Effector memory CD4-positive, alpha-beta T cell (primary cell): Measurements from ENCODE around the gene SNAPC2.
"Not testable (repeated sequence)": the region's sequence is repeated elsewhere in the genome, so short reads cannot be mapped to it uniquely, and the experiment has no call there.

Experiments used
- DNase-seq, 3 donors: peaks; one replicate each; pipeline ENCODE4 v3.0.0-alpha.2; 2020
- H3K27ac ChIP-seq: 2 replicates; pipeline ENCODE4 v1.7.0; 2013; ENCODE audit warnings: mild to moderate bottlenecking, low read length, moderate library complexity; ENCODE audit not compliant: insufficient read depth, poor library complexity, severe bottlenecking
- H3K27me3 ChIP-seq: replicated peaks from 2 replicates; pipeline ENCODE4 v1.7.0; 2013; ENCODE audit warnings: mild to moderate bottlenecking, low read length; ENCODE audit not compliant: insufficient read depth, control insufficient read depth, poor library complexity, severe bottlenecking
- H3K36me3 ChIP-seq: 2 replicates; pipeline ENCODE4 v1.7.0; 2013; ENCODE audit warnings: mild to moderate bottlenecking, low read length, moderate library complexity; ENCODE audit not compliant: control insufficient read depth, insufficient read depth
- H3K4me1 ChIP-seq: 2 replicates; pipeline ENCODE4 v1.7.0; 2013; ENCODE audit warnings: low read length, mild to moderate bottlenecking; ENCODE audit not compliant: control insufficient read depth, insufficient read depth, poor library complexity, severe bottlenecking
- H3K4me3 ChIP-seq: 2 replicates; pipeline ENCODE4 v1.7.0; 2013; ENCODE audit warnings: low read length, low read depth, mild to moderate bottlenecking; ENCODE audit not compliant: insufficient read depth, poor library complexity, severe bottlenecking
- H3K9me3 ChIP-seq: 2 replicates; pipeline ENCODE4 v1.7.0; 2013; ENCODE audit warnings: mild to moderate bottlenecking, low read length, moderate library complexity; ENCODE audit not compliant: control insufficient read depth

SNAPC2 gene

DNA sequence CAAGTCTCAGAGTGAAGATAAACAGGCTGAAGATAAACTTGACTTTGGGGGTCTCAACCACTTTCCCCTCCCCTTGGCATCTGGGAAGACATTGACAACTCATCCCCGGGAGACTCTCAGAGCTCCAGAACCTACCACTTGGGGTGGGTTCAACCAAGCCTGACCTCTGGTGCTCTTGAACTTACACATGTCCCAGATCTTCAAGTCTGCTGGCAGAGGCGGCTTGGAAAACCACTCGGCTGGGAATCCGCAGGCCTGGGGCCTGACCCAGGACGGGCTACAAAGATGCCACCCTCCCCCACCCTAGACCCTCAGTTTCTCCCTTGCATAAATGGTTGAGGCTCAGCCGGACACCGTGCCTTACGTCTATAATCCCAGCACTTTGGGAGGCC lies 31.3 kb upstream of the SNAPC2 start:
- no peaks in the 10 kb centered on the region for H3K36me3 ChIP-seq
- no peak overlapping the region for H3K27ac ChIP-seq
- H3K4me1 ChIP-seq, result peaks cover 6% of the 10 kb centered on the region
- H3K27me3 ChIP-seq, result peaks cover 8% of the 10 kb centered on the region
- H3K4me3 ChIP-seq, result no peak overlapping the region
- H3K9me3 ChIP-seq, result no peaks in the 10 kb centered on the region
- DNase-seq, result no peak

DNA sequence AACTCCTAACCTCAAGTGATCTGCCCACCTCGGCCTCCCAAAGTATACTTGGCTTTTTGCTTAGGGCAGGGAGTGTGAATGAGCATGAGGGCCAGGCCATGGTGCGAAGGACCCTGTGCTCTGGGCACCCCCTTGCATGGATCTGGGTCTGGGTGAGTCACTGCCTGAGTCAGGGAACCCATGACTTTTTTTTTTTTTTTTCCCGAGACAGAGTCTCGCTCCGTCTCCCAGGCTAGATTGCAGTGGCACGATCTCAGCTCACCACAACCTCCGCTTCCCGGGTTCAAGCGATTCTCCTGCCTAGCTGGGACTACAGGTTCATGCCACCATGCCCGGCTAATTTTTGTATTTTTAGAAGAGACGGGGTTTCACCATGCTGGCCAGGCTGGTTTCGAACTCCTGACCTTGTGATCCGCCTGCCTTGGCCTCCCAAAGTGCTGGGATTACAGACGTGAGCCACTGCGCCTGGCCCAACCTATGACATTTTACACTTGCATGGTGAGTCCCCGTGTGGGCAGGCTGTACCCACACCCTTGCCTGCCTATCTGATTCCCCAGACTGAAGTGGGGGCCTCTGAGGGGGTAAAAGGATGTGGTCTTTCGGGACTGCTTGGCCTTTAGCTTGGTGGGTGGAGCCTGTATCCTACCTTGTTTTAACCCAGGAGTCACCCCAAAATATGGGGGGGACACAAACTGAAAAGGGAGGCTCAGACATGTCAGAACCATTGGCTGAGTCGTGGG lies 26.6 kb upstream of the SNAPC2 start:
- not testable (repeated sequence) for H3K9me3 ChIP-seq, H3K27me3 ChIP-seq, H3K36me3 ChIP-seq, DNase-seq, H3K27ac ChIP-seq, H3K4me1 ChIP-seq, H3K4me3 ChIP-seq

GRCh38 chr19:7894612-7895309 lies 25.4 kb upstream of the SNAPC2 start:
- Histone ChIP-seq H3K27ac (no peak overlapping the region), H3K27me3 (no peaks in the 10 kb centered on the region), H3K36me3 (no peaks in the 10 kb centered on the region), H3K4me1 (no peaks in the 10 kb centered on the region), H3K9me3 (no peaks in the 10 kb centered on the region), H3K4me3 (no peak overlapping the region)
- DNase-seq, result no peak

DNA sequence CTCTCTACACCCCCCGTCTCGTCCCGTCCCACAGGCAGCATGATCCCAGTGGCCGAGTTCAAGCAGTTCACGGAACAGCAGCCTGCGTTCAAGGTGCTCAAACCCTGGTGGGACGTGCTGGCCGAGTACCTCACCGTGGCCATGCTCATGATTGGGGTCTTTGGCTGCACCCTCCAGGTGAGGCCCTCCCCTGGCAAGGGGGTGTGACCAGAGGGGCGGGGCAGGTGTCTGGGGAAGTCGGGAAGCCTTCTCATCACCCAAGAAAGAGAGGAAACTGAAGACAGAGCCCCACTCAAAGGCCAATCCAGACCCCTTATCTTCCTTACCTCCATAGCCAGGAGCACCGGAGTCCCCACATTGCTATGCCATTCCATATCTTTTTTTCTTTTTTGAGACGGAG lies 24.6 kb upstream of the SNAPC2 start:
- H3K4me3 ChIP-seq, result no peak overlapping the region

DNA sequence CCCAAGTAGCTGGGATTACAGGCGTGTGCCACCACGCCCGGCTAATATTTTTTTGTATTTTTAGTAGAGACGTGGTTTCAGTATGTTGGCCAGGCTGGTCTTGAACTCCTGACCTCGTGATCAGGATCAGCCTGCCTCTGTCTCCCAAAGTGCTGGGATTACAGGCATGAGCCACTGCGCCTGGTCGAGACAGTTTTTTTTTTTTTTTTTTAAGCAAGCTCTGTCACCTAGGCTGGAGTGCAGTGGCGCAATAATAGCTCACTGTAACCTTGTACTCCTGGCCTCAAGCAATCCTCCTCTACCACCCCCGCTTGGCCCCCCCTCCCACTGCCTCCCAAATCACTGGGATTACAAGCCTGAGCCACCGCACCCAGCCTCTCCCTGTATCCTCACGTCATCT lies 22.8 kb upstream of the SNAPC2 start:
- Histone ChIP-seq H3K36me3 (no peaks in the 10 kb centered on the region), H3K4me3 (no peak overlapping the region), H3K27me3 (no peaks in the 10 kb centered on the region), H3K27ac (no peak overlapping the region), H3K9me3 (no peaks in the 10 kb centered on the region), H3K4me1 (no peaks in the 10 kb centered on the region)
- no peak for DNase-seq

More for the DNA sequence above, 24.6 kb upstream of the SNAPC2 start:
- Histone ChIP-seq H3K9me3 (no peaks in the 10 kb centered on the region), H3K4me1 (no peaks in the 10 kb centered on the region), H3K36me3 (no peaks in the 10 kb centered on the region), H3K27me3 (no peaks in the 10 kb centered on the region), H3K27ac (no peak overlapping the region)
- DNase-seq, result no peak

GRCh38 chr19:7898967-7899366 lies 21.2 kb upstream of the SNAPC2 start:
- H3K36me3 ChIP-seq, result no peaks in the 10 kb centered on the region
- H3K4me3 ChIP-seq, result no peak overlapping the region
- no peak for DNase-seq
- peaks cover 9% of the 10 kb centered on the region for H3K4me1 ChIP-seq
- no peak overlapping the region for H3K27ac ChIP-seq
- H3K9me3 ChIP-seq, result no peaks in the 10 kb centered on the region
- H3K27me3 ChIP-seq, result no peaks in the 10 kb centered on the region

DNA sequence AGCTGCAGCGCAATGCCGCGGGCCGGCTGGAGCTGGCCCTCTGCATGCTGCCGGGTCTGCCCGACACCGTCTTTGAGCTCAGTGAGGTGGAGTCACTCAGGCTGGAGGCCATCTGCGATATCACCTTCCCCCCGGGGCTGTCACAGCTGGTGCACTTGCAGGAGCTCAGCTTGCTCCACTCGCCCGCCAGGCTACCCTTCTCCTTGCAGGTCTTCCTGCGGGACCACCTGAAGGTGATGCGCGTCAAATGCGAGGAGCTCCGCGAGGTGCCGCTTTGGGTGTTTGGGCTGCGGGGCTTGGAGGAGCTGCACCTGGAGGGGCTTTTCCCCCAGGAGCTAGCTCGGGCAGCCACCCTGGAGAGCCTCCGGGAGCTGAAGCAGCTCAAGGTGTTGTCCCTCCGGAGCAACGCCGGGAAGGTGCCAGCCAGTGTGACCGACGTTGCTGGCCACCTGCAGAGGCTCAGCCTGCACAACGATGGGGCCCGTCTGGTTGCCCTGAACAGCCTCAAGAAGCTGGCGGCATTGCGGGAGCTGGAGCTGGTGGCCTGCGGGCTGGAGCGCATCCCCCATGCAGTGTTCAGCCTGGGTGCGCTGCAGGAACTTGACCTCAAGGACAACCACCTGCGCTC lies 20.3 kb upstream of the SNAPC2 start:
- H3K36me3 ChIP-seq, result no peaks in the 10 kb centered on the region
- DNase-seq, result no peak
- H3K9me3 ChIP-seq, result no peaks in the 10 kb centered on the region
- no peaks in the 10 kb centered on the region for H3K27me3 ChIP-seq
- no peak overlapping the region for H3K4me3 ChIP-seq
- peaks cover 16% of the 10 kb centered on the region for H3K4me1 ChIP-seq
- H3K27ac ChIP-seq, result no peak overlapping the region

DNA sequence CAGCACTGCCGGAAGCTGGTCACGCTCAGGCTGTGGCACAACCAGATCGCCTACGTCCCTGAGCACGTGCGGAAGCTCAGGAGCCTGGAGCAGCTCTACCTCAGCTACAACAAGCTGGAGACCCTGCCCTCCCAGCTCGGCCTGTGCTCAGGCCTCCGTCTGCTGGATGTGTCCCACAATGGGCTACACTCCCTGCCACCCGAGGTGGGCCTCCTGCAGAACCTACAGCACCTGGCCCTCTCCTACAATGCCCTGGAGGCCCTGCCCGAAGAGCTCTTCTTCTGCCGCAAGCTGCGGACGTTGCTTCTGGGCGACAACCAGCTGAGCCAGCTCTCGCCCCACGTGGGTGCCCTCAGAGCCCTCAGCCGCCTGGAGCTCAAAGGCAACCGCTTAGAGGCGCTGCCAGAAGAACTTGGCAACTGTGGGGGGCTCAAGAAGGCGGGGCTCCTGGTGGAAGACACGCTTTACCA lies 19.7 kb upstream of the SNAPC2 start:
- Histone ChIP-seq H3K4me1 (peaks cover 21% of the 10 kb centered on the region), H3K27ac (no peak overlapping the region), H3K4me3 (no peak overlapping the region), H3K36me3 (peaks cover under 1% of the 10 kb centered on the region), H3K27me3 (no peaks in the 10 kb centered on the region), H3K9me3 (no peaks in the 10 kb centered on the region)
- no peak for DNase-seq

DNA sequence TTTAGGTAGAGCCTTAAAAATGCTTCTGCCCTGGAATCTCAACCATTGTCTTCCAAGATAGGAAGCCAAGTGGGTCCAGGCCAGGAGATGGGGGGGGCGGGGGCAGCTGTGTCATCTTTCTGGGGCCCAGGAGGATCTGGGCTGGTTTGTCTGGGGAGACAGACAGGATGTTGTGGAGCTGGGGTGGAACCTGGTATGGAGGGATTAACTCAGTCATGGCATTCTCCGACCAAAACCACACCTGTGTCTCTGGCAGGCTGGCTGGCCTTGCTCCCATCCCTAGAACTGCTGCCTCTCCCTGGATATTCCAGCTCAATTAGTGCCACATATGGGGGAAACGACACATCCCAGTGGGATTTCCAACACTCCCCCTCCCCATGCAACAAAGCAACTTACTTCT lies 19.2 kb upstream of the SNAPC2 start:
- no peak for DNase-seq
- no peak overlapping the region for H3K27ac ChIP-seq

GRCh38 chr19:7901337-7901736 lies 18.8 kb upstream of the SNAPC2 start:
- H3K9me3 ChIP-seq, result no peaks in the 10 kb centered on the region
- H3K27me3 ChIP-seq, result no peaks in the 10 kb centered on the region
- H3K36me3 ChIP-seq, result peaks cover 10% of the 10 kb centered on the region
- H3K4me3 ChIP-seq, result no peak overlapping the region
- H3K4me1 ChIP-seq, result peaks cover 22% of the 10 kb centered on the region
- H3K27ac ChIP-seq, result no peak overlapping the region
- DNase-seq, result no peak

More for the DNA sequence above, 19.2 kb upstream of the SNAPC2 start:
- Histone ChIP-seq H3K4me1 (peaks cover 22% of the 10 kb centered on the region), H3K4me3 (no peak overlapping the region), H3K9me3 (no peaks in the 10 kb centered on the region), H3K36me3 (peaks cover 6% of the 10 kb centered on the region), H3K27me3 (no peaks in the 10 kb centered on the region)
